HG02798 (cell line): ENCODE data around the gene BRINP1.

Experiments
- ATAC-seq: cut with Tn5 transposase; IDR thresholded peaks from one replicate; pipeline ENCODE4 v1.9.1; 2021; ENCODE audit warnings: mild to moderate bottlenecking; ENCODE audit not compliant: unreplicated experiment, poor library complexity

The BRINP1 gene

DNA sequence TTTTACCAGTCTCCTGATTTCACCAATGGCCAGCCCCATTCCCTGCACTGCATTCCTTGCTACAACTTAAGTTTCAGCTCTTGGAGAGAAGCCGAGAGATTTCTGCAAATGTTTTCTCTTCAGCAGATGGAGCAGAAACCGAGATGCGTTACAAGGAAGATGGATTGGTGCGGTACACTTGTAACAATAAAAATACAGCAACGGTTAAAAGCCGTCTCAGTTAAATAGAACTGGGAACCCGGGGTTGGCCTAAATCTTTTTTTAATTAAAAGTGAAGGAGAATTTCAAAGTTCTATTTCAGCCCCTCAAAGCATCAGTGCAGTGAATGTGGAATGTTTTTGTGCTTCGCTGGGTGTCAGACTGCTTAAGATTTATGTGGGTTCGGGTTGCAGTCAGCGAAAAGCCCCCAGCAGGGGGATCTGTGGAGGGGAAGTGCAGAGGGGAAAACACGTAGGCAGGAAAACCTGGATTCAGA, 19.8 kb downstream of the BRINP1 start:
- no peak for ATAC-seq

DNA sequence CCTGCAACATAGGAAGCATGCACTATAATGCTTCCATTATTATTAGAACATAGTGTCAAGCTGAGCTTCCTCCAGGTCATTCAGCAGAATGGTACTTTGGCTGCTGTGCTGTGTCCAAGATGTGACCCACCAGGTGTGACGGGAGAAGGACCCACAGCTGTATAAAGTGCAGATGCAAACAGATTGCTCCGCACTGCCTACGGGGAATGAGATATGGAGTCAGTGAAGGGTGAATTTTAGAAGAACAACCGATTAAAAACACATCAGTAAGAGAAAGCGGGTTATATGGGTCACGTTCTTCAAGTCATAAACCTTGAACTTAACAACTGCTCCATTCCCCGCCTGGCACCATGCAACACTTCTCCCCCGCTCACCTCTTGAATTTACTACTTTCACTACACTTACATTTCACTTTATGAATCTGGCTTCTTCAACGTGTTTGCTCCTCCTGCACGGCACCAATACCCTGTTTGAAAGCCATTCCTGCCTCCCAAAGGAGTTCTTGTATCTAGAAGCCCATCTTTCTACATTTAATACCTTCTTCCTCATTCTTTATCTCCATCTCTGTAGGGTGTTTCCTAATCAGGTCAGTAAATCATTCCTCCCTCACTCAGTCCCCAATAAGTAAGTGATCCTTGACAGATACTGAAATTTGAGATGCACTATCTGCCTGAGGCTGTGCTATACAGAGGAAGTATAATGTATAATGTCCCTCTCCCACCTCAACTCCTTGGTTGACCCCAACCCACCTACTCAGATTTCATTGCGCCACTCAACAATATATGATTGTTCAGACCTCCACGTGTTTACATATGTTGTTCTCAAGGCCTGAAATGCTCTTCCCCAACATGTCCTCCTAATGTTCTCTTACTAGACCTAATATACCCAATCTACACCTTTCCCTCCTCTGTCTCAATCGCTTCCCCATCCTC, 25.9 kb downstream of the BRINP1 start:
- no peak for ATAC-seq

DNA sequence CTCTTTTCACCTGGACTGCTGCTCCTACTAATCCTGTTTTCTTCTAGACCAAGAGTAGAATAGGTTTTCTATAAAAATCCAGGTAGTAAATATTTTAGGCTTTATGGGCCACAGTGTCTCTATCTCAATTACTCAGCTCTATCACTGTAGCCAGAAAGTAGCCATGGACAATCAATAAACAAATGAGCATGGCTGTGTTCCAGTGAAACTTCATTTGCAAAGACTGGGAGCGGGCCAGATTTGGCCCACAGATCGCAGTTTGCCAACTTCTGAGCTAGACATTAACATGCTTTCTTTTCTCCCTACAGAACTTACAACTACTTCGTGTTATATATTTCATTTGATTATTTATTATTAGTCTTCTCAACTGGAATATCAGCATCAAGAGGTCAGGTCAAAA, 30.2 kb downstream of the BRINP1 start:
- no peak for ATAC-seq

DNA sequence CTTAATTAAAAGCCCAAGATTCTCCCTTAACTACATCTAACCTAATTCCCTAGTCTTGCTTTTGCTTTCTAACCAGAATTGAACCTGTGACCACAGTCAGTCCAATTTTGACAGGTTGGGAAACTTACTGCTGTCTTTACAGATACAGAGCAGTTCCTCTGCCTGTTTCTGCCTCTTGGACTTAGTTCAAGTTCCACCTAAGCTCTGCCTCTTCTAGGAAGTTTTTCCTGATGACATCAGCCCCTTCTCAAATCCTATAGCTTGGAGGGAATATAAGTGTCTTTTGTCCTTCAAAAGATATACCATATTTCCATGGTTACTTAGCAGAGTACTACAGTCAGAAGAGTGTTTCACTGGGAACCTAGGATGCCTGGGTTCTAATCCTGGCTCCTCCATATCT, 31.7 kb downstream of the BRINP1 start:
- no peak for ATAC-seq

DNA sequence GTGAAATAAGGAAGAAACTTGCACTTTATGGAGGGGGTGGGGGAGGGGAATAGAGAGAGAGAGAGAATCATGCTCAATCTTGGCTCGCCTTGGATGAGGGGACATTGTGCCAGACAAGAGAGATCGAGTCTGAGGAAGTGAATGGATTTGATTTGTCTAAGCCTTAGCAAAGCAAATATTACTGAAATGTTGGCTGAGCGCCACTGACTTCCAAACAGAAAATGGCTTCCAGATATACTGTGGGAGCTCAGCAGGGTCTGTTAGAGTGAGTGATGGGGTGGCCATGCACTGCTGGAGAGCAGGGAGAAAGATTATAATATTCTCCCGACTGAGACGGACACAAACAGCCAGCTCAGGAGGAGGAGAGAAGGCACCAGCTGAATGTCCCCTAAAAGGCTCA, 34.5 kb downstream of the BRINP1 start:
- no peak for ATAC-seq

DNA sequence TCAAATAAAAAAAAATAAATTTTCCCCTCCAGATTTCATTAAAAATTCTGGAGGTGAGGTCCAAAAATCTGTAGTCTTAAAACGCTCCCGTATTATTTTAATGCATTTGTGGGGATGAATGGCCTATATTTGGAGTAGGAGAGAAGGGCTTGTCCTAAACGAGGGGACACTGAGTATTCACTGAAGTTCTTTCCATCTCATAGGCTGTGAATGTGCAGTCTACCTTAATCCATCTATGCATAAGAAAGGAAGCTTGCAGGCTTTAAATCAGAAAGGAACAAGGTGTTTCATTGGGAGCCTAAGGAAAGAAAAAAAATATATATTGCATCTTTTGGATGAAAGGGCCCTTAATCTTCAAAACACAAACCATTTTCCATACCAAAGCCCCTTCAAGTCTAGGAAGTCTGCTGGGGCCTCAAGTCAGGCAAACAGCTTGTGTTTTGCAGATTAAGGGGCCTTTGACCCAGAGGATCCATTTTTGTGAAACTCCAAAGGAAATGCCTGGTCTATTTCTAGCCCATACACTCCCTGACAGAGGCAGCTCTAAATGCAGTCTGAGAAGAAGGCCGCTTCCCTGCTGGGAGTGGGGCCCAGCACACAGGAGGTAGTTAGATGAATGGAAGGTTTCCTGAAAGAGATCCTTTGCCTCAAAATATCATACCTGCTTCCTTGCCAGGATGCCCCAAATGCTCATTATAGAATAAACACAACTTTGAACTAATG, 35.6 kb downstream of the BRINP1 start:
- no peak for ATAC-seq

DNA sequence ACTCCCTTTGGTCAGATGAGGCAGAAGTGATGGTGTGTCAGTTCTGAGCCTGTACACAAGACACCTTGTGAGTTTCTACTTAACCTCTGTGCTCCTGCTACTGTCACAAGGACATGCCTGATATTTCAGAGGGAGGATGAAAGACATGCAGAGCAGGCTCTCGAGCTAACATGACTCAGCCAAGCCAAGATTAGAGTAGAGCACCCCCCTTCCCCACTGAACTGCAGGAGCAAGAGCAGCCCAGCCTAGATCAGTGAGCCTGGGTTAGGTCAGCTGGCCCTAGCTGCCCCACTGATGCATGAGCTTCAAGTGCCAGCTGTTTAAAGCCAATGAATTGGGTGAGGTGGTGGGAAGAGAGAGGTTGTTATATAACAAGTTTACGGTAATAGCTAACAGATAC, 36.7 kb downstream of the BRINP1 start:
- no peak for ATAC-seq

DNA sequence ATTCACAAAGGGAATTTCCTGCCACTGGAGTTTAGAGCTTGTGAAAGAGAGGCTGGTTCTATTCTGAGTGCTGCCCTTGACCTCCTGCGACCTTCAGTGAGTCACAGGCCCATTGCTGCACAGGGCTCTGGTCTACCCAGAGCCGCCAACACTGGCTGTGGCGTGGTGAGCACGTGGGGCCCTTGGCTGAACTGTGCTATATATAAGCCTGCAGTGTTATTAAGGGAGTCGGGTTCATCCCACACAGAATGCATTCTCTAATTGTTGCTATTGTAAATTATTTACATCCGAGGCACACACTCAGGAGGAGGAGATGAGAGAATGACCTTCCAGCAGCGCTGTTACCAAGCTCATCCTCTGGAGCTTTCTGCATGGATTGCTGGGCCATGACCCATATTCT, 47.1 kb downstream of the BRINP1 start:
- ATAC-seq: no peak

DNA sequence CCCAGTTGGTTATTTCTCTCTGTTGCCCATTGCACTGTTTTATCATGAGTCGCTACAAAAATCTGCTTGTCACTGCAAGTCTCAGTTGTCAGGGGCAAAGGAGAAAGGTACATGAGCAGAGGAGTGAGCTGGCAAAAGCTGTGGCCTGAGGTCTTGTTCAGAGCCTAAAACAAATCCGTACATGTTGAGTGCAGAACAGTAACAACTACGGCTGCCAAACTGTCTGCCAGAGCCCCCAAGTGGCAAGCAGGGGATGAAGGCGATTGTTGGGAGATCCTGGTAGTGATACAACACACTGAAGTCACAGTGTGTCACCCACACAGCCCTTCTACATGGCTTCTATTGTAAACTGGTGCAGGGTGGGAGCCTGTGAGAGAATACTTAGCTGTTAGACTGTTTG, 50.9 kb downstream of the BRINP1 start:
- ATAC-seq: no peak

DNA sequence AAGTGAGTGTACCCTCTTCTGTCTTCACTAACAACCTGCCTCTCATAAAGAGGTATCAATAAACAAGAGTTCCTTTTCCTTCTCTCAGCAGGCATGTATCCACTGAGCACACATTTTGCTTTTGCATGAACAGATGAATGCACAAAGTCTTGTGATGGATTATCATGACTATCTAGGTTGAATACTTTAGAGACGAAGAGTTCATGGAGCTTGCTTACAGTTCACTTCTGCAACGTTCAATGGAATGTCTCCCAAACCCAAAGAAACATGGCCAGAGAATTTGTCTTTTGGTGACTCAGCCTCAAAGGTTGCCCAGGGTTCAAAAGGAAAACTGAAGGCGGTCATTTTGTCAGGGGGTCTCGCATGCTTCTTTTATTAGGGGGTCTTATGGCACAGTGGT, 55.4 kb downstream of the BRINP1 start:
- ATAC-seq: no peak

DNA sequence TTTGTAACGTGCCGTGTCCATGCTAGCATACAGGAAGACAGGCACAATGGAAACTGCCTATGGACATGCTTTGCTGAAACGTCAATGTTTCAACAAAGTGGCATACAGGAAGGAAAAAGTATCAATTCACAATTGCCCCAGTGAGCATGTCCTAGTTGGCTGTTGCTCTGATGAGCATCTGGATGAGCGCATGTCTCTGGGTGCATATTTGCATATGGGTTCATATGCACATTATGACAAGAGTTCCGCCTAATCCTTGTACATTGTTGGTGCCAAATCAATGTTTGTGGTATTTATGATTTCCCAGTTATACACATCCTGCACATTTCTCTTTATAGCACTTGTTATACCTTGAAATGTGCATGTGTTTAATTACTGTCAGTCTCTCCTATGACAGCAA, 58.5 kb downstream of the BRINP1 start:
- ATAC-seq: no peak

DNA sequence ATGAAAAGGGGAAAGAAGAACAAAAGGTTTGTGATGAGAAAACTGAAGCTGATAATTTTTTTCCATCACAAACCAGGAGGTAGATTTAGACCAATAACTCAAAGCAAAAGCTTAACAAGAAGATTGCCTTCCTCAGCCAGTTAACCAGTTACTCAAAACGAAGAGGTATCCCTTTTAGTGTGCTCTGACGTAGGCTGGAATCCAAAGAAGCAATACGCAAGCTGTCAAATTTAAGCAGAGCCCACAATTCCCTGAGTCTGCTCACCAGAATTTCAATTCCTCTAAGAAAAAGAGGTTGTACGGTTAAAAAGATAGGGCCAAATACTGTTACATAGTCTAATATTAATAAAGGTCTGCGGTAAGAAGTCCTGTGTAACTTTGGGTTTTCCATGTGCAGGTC, 61.8 kb downstream of the BRINP1 start:
- no peak for ATAC-seq

DNA sequence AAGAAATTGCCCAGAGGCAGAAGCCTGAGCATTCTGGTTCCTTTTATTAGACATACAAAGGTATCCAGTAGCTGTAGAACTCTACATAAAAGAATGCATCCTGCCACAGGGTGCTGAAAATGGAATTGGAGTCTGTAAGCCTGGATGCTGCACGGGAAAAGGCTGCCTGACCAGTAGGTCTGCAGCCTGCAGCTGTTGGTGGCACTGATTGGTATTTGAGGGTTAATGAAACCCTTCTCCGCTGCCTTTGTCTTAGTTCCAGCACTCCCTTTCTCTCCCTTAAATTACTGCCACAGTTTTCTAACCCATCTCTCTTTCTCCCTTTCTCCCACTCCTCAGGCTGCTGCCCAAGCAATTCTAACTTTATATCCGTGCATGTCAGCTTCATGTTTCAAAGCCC, 64.7 kb downstream of the BRINP1 start:
- ATAC-seq: no peak

DNA sequence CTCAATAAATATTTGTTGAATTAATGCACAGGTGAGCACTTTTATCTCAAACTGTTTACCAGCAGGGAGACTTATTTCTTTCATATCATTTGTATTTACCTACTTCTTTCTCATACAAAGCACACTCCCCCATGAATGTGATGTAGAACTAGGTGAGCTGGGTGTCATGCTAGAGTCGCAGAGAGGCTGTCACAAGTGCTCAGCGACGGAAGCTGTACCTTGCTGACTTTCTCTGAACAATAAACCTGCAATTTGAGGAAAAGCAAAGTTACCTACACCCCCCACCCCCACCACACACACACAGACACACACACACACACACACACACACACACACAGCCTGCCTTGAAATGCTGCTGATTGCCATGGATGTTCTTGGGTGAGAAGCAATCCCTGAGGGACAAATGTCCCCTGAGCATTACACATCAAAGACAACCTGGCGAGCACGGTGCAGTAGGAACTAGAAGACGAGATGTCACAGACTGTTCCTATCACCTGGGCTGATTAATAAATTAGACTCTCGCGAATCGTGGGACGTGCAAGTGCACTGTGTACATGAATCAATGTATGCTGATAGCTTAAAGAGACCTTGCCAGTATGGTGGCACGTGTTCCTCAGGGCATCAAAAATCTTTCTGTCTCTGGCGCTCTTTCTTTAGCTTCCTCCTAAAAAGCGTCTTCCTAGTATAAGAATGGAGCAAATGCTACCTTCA, 66.1 kb downstream of the BRINP1 start:
- no peak for ATAC-seq

DNA sequence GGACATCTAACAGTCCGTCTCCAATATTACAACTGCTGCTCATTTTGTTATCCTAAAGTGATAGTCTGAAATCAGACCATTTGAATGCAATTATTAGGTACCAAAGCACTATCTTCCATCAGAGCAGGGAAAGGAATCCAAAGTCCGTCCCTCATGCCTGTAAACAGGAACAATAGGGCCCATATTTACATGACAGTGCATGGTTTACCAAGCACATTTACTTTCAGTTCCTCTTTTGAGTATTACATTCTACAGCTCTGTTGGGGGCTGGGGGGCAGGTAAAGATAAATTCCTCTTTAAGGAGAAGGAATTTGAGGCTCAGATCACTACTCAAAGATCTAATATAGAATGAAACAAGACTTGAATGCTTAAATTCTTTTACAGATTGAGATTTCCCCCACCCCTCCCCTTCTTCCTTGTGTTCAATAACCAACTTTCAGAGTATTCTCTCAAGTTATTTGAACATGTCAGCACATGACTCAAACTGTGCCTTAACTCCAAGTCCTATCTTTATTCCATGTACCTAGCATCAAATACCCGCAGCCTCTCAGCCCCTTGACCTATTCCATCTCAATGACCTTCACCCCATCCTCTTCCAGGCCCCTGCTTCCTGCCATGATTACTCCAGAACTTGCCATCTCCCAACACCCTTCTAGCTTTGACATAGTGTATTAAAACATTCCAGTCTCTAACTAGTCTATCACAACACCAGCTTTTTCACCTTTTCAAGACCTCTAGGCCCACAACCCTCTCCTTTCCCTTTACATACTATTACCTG, 71.0 kb downstream of the BRINP1 start:
- peak; percentile 79 for ATAC-seq

DNA sequence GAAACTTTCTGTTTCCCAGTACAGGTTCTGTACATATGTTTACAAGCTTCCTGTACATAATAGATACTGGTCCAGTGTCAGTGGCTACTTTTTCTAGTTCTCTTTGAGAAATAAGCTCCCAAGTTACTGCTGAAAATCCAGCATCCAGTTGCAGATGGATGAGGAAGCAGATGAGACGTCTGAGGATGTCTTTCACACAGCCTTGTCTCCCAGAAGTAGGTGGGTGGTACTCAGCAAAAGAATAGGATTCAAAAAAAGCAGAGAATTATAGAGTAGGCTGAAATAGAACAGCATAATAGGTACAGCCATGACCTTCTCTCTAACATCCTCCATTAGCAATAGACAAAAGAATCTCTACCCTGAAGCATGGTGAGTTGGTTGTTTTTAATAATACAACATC, 77.7 kb downstream of the BRINP1 start:
- no peak for ATAC-seq

DNA sequence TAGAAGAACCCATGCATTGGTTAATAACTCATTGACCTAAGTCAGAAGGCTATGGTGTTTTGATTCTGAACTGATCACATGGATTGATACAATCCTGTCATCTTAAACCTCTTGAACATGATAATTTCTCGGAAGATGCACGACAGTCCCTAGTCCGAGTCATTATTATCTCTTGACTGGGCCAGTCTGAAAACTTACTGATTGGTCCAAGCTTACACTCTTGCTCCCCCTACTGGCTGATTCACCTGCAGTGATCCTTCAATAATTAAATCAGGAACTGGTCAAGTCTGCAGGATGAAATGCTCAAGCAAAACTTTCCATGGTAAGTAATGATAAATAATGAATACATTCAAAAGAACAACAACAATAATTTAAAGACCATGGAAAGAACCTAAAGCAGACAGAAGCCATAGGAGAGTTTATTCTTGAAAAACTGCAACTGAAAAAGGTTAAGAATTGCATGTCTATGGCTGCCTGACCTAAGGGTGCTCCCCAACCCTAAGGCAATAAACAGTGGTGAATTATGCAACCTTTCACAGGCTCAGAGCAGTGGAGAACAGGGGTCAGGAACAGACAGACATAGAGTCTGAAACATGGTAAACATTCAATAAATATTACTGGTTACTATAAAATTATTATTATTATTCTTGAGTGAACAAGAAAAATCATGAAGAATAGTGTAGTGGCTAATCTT, 79.3 kb downstream of the BRINP1 start:
- peak; percentile 82 for ATAC-seq

DNA sequence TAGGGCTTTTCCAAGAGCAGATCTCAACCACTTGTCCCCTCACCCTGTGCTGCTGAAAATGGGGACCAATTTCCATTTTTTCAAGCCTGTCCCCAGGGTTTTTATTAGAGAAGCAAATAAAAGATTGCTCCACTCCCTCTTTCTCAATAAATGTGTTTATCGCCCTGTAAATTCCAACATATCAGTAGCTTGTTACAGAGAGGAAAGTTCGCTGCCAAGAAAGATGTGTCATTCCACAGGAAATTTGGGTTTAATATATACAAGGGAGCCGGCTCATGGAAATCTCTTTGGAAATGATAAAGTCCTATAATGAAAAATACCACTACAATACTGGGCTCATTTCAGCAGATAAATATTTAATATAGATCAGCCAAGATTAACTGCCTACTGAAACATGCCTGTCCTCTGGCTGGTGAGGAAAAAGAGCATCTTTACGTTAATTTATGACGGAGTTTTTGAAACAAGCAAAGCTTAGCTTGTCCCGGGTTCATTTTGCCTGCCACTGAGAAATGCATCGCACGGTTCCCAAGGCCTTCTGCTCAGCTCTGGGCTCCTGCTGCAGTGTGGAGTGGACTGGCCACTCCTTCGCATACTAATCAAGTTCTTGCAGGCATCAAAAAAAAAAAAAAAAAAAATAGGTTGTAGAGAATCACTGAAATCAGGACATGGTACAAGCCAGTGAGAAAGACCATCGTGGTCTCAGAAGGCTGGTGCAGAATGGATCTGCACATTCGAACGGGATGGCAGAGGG, 84.5 kb downstream of the BRINP1 start:
- no peak for ATAC-seq

DNA sequence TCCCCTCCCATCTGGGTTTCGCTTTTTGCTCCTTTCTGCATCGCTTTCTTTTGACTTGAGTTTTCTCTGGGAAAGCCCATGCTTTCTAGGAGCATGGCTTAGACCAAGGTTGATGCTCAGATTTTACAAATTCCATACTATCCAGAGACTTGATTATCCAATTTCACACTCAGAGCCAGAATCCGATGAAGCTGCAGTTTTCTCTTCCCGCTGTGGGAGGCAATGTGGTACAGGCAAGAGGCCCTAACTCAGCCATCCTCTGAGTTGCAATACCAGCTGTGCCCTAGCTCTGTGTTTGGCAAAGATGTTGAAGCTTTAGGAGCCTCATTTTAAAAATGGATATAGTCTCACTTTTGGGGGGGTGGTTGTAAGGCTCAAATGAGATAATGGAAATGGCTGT, 85.1 kb downstream of the BRINP1 start:
- no peak for ATAC-seq
